ENCODE data around the gene CBX5. TPM values are rescaled to one million over a fixed set of nuclear protein-coding genes. Genes with fewer than 3 reads are reported as not detected.

The CBX5 gene
- total and polyA plus RNA-seq, 9 of the 15 experiments (the other 6 are each of a cell fraction or from before 2014, with no cell fraction given), result 32.6 to 102 (median 59.2) TPM

- peak; percentile 43 for TF ChIP-seq JUND (IDR thresholded peaks at IDR 0.05; ENCODE audit: borderline replicate concordance, low read depth, low read length)
- no peak for TF ChIP-seq JUND (tag; IDR thresholded peaks at IDR 0.05; ENCODE audit: borderline replicate concordance, low read depth, low read length)
- TF ChIP-seq PRPF4 (IDR thresholded peaks at IDR 0.05; ENCODE audit: insufficient read depth, low read depth, low read length, poor library complexity, severe bottlenecking), result no peak
- no peak for TF ChIP-seq ARID3B (CRISPR knock-in tag; IDR thresholded peaks at IDR 0.05; ENCODE audit: borderline replicate concordance)
- TF ChIP-seq CUX1 (CRISPR knock-in tag; IDR thresholded peaks at IDR 0.05), result no peak
- no peak for TF ChIP-seq ZBTB33 (CRISPR knock-in tag; IDR thresholded peaks at IDR 0.05)
- no peak; the same call in 1 of the 2 replicates for TF ChIP-seq MAFF (IDR thresholded peaks at IDR 0.05; ENCODE audit: low read length)
- no peak for TF ChIP-seq ZBTB2 (IDR thresholded peaks at IDR 0.05)
- peak; percentile 13; the same call in 1 of the 2 replicates for TF ChIP-seq TEAD4 (IDR thresholded peaks at IDR 0.05; ENCODE audit: low read length)
- TF ChIP-seq TEAD4 (CRISPR knock-in tag; IDR thresholded peaks at IDR 0.05; ENCODE audit: borderline replicate concordance), result no peak
- TF ChIP-seq CEBPB (tag; IDR thresholded peaks at IDR 0.05), result no peak; the same call in 1 of the 2 replicates
- TF ChIP-seq MAZ (CRISPR knock-in tag; conservative IDR thresholded peaks at IDR 0.05 in 1 of 2, IDR thresholded peaks at IDR 0.05 in 1 of 2), result peak in 1 of 2 experiments; percentile 68
- TF ChIP-seq PHF20 (IDR thresholded peaks at IDR 0.05; ENCODE audit: partially characterized antibody), result peak; percentile 63
- TF ChIP-seq ZNF584 (CRISPR knock-in tag; IDR thresholded peaks at IDR 0.05; ENCODE audit: low read depth), result no peak
- TF ChIP-seq ESRRB (CRISPR knock-in tag; IDR thresholded peaks at IDR 0.05; ENCODE audit: borderline replicate concordance), result no peak
These were observed 44.9 kb upstream of the CBX5 start, which contains the start of gene COPZ1 (continued) for GRCh38 chr12:54324617-54325441.
